Stimulated activated CD8-positive, alpha-beta memory T cell treated with anti-CD3 and anti-CD28 coated beads, Interleukin-12 subunit alpha, Interleukin-12 subunit beta, amount 100 ng/mL, for 1 hour (primary cell): ENCODE measurements around the gene IMMT.

ENCODE experiments used
- DNase-seq: peaks from one replicate; pipeline ENCODE4 v3.0.0-alpha.2; 2020; ENCODE audit warnings: low read depth

Gene IMMT

DNA sequence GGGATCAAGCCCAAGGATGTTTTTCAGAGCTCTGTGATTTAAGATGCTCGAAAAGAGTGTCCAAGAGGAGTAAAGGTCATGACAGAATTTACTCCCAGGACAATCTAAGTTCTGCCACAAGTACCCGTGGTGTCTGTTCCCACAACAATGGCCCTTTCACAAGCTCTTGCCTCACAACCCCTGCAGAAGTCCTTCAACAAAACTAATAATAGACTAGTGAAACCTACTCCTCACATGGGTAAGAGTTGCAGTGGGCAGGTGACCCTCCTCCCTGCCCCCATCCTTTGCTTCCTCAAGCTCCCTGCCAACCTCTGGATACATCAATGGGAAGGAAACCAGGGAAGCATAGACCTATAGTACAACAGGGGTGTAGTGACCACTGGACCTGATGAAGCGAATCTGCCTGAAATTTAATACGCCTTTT lies 54.3 kb downstream of the IMMT start:
- DNase-seq = no peak

DNA sequence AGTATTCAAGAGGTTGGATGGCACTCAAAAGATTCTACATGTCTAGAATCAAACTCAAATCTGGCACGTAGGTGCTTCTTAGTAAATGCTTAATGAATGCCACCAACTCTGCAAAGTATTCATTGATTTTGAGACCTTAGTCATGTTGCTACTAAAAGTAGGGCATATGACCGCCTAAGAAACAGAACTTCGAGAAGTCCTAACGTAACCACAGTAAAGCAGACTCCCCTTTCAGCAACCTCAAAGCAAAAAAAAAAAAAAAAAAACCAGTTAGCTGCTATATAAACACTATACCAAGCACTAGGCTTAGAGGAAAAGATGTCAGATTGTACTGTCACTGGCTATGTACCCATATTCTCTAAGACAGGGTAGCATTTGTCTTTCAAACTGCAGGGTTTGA lies 55.3 kb downstream of the IMMT start:
- DNase-seq = no peak

DNA sequence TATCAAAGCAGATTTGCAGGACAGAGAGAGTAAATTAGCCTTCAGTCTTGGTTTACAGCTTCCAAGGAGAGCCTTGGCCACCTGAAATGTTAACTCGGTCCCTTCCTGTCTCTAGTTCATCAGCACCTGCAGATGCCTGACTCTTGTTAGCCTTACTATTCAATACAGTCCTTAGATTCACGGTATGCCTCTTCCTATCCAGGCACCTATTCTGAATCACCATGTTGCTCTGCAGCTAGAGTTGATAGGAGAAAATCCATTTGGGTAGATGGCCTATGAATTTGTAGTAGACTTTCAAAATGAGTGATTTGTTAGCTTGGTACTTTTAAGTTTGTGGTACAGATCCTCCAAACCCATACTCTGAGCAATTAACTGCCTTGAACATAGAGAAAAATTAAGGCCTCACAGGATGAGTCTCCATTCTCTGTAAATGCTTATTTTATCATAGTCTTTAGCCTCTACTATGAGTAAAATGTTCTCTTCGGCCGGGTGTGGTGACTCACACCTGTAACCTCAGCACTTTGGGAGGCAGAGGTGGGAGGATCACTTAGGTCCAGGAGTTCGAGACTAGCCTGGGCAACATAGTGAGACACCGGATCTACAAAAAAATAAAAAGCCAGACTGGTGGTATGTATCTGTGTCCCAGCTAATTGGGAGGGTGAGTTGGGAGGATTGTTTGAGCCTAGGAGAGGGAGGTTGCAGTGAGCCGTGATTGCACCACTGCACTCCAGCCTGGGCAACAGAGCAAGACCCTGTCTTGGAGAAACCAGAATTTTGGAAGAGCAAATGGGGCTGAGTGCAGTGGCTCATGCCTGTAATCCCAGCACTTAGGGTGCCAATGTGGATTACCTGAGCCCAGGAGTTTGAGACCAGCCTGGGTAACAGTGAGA lies 56.3 kb downstream of the IMMT start:
- DNase-seq = no peak

DNA sequence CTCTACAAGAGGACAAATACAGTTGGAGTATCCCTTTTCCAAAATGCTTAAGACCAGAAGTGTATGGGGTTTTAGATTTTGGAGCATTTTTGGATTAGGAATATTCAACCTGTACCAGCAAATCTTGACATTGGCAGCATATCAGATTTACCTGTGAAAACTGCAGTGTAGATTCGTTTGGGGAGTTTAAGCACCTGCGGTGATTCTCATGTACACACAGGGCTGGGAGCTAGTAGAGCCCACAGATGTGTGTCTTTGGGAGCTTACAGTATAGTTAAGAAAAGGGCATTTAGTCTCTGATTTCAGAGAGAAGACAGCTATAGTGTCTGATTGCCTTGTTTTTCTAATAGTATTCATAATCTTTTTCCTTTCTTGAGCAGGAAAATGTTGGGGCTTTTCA lies 59.1 kb downstream of the IMMT start:
- DNase-seq = no peak

DNA sequence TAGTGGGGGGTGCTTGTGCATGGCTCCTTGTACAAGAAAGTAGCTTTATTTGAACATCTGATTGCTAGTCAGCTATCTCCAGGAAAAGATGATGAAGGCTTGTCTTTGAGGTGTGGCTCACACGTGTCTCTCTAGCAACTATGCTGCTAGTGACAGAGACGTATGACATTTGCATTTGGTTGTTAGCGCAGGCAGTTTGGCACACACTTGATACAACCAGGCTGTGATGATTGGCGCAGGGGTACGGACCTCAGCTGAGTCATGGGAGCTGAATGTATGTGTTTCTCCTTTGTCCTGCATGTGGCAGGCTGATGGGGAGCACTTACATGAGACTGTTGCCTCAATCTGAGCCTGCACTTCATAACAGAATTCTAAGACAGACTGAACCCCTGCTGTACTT lies 59.6 kb downstream of the IMMT start:
- DNase-seq = no peak

DNA sequence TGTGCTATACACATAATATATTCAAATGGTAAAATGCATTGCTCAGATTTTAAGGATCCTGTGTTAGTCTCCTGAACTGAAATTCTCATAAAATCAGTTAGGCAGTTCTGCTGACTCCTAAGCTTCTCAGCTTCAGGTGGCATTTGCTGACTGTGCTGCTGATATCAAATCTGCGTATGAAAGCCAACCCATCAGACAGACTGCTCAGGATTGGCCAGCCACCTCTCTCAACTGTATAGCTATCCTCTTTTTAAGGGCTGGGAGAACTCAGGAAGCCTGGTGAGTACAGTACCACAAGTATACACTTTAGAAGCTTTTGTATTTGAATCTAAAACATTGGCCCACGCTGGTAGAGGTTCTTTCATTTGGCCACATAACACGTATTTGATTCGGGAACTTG lies 60.6 kb downstream of the IMMT start:
- DNase-seq = no peak

DNA sequence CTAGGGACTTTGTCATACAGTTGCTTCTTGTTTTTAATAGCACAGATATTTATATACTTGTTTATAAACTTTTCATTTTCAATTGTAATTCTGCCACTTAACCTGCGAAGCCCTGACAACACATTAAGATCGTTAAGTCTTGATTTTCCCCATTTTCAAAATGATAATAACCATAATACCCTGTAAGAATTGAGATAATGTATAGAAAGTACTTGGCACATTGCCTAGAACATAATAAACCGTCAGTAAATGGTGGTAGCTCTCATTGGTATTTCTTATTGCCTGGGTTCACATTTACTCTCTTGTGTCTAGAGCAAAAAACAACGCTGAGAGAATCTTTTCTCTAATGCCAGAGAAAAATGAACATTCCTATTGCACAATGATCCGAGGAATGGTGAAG lies 70.6 kb downstream of the IMMT start:
- no peak for DNase-seq

DNA sequence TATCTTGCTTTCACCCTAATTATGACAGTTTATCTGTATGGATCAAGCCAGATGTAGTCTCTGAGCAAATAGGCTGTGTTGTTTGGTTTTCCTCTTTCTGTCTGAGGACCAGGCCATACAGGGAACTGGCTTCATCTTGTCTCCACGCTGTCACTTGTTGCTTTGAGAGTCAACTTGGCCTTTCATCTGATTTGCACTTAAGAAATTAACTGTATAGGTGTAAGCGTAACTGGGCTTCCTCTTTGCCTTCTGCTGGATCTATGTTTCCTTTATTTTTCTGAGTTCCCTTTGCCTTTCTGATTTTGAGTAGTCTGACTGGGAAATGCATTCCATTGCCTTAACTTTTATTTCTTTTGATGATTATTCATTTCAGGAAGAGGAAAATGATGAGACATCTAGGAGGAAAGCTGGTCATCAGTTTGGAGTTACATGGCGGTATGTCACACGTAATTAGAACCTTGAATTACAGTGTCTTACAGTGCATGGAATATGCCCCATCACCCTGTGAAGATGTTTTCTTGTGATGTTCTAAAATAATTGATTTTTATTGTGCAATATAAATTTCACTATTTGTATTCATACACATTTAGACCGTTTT lies 71.8 kb downstream of the IMMT start:
- no peak for DNase-seq

DNA sequence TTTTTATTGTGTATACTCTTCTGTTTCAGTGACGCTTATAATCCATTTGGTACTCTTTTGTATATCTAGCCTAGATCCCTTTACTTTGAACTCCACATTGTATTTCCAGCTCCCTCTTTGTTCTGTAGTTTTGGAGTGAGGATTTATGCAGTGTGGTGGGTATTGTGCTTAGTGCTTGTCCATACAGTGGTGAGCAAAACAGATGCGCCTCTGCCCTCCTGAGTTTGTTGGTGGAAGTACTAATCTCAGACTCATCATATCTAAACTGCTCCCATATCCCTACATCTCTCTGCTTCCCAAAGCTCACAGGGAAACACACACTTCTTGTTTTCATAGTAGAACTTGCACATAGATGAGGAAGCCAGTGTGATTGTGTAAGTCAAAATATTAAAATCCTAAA lies 77.1 kb downstream of the IMMT start:
- DNase-seq = no peak

DNA sequence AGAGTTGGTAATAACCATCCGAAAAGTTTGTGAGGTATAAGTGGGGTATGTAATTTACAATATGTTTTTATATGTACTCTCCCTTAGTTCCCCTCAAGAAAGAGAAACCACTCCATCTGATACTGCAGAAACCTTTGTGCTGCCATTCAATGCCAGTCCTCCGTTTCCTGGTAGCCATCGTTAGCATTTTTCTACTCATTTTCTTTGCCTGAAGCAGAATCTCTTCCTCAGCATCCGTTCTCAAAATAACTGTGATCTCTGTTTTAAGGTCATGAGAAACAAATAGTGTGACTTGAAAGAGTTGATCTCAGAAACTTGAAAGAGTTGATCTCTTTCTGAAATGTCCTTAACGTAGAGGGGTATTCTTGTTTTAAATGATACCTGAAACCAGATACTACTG lies 88.2 kb downstream of the IMMT start:
- DNase-seq = no peak

DNA sequence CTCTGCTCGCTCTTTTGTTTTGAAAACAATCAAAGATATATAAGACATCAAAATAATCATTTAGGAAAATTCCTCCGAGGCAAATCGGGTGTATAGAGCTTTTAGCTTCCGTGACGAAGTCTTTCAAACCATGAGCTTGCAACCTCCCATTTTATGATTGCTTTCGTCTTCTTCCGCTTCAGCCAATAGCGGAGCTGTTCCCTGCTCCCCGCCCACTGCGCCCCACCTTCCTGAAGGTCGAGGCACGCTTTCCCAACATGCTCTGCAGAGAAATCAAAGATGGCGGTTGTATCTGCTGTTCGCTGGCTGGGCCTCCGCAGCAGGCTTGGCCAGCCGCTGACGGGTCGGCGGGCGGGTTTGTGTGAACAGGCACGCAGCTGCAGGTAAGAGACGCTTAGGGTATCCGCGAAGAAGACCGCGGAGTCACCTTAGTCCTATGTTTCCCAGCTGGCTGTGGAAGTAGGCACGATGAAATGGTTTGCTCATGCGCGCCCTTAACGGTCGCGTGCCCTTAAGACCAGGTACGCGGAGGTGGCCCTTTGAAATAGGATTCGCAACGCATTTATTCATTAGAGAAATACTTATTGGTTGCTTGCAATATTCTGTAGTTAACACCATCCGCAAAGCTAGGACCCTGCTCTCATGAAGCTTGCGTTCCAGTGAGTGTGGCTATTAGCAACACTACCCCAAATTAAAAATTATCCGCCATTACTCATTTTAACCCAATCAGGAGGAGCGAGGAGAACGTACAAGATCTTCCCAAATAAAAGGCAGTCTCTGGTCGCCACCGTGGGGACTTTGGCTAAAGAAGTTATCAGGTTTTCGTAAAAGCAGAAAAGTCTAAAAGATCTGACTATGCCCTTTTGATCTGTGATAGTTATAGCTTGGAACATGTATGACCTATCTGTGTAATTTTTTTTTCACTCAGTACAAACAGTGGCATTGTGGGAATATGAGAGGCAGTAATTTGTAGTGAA lies 89.0 kb downstream of the IMMT start, which contains the start of gene PTCD3:
Gene PTCD3, plus strand, starts transcription at position 267 of the 977 bp plus-strand sequence. Its CDS starts 13 bp downstream, at position 280.
- DNase-seq = peak; percentile 89

DNA sequence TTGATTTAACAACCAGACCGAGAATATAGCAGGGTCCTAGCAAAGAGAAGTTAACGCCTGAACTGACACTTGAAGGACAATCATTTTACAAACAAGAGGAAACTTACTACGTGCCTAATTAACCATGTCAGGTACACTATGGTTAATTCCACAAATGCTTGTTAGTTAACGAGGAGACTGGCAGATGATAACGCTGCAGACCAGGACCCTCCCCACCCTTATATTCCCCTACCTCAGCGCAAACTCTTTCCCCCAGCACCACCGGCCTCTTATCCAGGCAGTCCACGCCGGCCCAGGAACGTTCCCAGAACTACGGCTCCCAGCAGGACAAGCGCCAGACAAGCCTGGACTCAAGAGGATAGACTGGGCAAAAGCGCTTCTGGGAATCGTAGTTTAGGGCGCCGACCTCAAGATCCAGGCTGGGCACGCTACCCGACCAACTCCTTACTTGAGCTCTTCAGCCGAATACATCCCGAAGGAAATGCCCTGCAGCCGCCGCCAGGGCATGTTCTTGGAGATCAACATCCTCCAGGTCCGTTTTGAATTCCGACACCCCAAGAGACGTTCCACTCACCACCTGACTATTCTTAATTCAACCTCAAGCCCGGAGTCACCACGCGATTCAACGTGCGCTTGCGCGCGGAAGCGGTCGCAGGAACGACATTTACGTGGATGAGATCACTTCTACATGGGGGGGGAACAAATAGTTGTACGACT lies 89.9 kb downstream of the IMMT start, which contains the start of gene POLR1A:
Gene POLR1A, minus strand, starts transcription at position 635 of the 717 bp plus-strand sequence. Its CDS starts 110 bp downstream, at position 525.
- peak; percentile 71 for DNase-seq

DNA sequence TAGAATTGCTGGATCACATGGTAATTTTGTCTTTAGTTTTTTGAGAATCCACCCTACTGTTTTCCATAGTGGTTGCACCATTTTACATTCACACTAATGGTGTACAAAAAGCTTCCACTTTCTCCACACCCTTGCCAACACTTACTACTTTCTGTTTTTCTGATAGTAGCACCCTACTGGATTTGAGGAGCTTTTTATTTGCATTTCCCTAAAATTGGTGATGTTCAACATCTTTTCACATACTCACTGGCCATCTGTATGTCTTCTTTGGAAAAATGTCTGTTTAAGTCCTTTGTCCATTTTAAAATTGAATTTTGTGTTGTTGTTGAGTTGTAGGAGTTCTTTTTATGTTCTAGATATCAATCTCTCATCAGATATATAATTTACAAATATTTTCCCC lies 93.1 kb downstream of the IMMT start:
- DNase-seq = no peak

DNA sequence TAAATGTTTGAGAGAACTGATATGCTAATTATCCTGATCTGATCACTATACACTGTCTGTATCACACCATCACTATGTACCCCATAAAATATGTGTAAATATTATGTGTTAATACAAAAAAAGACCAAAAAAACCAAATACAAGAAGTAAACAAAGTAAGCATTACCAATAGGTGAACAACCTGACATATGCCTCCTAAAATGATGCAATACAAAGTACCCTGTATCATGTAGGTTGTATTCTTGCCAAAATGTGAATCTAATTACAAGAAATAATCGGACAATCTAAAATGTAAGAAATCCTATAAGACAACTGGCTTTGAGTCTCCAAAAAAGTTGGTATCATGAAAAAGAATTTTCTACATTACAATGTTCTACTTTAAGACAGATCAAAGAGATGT lies 97.3 kb downstream of the IMMT start:
- DNase-seq = no peak

DNA sequence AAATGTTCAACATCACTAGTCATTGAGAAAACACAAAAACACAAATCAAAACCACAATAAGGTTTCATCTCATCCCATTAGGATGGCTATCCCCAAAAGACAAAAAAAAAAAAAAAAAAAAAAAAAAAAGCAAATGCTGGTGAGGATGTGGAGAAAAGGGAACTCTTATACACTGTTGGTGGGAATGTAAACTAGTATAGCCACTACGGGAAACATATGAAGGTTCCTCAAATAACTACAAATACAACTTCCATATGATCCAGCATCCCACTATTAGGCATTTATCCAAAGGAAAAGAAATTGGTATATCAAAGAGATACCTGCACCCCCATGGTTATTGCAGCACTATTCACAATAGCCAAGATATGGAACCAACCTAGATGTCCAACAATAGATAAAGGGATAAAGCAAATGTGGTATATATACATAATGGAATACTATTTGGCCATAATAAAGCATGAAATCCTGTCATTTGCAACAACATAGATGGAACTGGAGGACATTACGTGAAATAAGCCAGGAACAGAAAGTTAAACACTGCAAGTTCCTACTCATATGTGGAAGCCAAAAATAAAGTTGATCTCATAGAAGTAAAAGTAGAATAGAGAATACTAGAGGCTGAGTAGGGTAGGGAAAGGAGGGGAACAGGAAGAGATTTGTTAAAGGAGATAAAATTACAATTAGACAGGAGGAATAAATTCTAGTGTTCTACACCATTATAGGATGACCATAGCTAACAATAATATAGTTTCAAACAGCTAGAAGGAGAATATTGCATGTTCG lies 98.0 kb downstream of the IMMT start:
- DNase-seq = no peak

DNA sequence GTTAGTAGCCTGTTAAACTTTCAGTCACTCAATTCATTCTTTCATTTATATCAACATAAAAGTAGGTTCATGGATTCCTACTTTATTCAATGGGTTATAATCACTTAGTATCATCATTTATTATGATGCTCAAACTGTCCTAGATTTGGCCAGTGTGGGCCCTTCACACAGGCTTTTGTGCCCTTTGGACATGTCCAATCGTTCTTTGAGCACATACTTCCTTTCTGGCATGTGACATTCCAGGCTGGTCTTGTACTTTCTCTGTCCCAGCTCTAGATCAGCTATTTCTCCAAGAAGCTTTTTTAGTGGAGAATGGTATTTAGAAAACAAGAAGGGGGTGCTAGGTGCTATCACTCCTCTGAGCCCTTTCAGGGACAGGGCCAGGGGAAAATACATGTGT lies 101.0 kb downstream of the IMMT start:
- DNase-seq = no peak
